PFSK-1 (cell line): Measurements from ENCODE around the gene TOMM70.

Experiments
- FOXP2 ChIP-seq: optimal IDR thresholded peaks from 2 replicates; pipeline ENCODE3; 2011; ENCODE audit warnings: borderline replicate concordance, control low read depth, inconsistent platforms; ENCODE audit not compliant: insufficient read depth; ENCODE audit errors: extremely low read length, extremely low read depth
- POLR2AphosphoS5 ChIP-seq: IDR thresholded peaks from 2 replicates; pipeline ENCODE4 v1.6.1; 2012; ENCODE audit warnings: low read depth, mild to moderate bottlenecking, control low read depth, low read length, moderate library complexity
- SIN3A ChIP-seq: IDR thresholded peaks from 2 replicates; pipeline ENCODE4 v1.6.1; 2012; ENCODE audit warnings: mild to moderate bottlenecking, low read length, moderate library complexity, borderline replicate concordance; ENCODE audit not compliant: insufficient read depth
- TAF1 ChIP-seq: IDR thresholded peaks from 2 replicates; pipeline ENCODE4 v1.6.1; 2012; ENCODE audit warnings: low read length, control low read depth, borderline replicate concordance; ENCODE audit not compliant: insufficient read depth
- TF ChIP-seq, protein P1 (sequence below), 2 experiments: IDR thresholded peaks; 2 replicates each; pipeline versions ENCODE4 v1.6.1 to v1.8.0; 2011 to 2012; ENCODE audit warnings: low read depth in 2 of 2, low read length in 2 of 2, control low read depth in 1 of 2, inconsistent platforms in 1 of 2, mild to moderate bottlenecking in 1 of 2, moderate library complexity in 1 of 2; ENCODE audit not compliant: insufficient read depth in 1 of 2

Gene TOMM70

DNA sequence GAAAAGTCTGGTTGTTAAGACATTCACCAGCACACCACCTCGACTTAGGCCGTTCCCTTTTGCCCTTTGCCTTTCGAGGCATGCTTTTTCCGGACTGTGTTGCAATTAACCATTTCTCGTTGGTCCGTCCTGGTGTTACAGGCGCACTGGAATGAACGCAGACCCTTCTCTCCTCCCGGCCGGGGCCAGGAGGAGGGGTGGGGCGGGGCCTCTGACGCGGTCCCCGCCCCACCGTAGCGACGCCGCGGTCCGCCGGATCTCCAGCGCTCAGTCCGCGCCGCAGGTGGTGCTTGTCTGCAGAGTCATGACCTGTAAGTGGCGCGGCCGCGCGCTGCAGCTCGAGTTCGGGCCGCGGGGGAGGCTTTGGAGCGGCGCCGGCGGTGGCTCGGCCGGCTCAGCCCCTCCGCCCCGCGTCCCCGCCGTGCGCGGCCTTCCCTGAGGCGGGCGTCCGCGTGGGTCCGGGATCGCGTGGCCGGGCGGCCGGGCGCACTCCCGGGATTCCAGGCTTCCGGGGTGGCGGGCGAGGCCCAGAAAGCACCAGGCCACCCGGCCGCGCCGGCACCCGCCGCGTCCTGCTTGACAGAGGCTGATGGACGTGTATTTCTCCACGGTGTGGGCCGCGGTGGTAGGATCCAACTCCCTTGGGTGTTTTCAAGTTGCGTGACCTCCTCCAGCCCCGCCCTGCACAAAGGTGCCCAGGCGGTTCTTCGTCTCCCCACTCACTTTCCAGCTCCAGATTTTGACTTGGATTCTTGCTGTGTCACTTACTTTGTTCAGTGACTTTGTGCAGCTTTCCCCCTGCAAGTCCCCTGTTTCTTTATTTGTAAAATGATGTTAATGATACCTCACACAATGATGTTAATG is 66.2 kb downstream of the TOMM70 start, which contains the start of gene NIT2:
TSS of gene NIT2 (plus strand) at position 270 of the 864 bp plus-strand sequence. CDS start at position 305, 35 bp downstream.
- no peak for TF ChIP-seq SIN3A
- no peak for TF ChIP-seq TAF1
- TF ChIP-seq, protein P1, sequence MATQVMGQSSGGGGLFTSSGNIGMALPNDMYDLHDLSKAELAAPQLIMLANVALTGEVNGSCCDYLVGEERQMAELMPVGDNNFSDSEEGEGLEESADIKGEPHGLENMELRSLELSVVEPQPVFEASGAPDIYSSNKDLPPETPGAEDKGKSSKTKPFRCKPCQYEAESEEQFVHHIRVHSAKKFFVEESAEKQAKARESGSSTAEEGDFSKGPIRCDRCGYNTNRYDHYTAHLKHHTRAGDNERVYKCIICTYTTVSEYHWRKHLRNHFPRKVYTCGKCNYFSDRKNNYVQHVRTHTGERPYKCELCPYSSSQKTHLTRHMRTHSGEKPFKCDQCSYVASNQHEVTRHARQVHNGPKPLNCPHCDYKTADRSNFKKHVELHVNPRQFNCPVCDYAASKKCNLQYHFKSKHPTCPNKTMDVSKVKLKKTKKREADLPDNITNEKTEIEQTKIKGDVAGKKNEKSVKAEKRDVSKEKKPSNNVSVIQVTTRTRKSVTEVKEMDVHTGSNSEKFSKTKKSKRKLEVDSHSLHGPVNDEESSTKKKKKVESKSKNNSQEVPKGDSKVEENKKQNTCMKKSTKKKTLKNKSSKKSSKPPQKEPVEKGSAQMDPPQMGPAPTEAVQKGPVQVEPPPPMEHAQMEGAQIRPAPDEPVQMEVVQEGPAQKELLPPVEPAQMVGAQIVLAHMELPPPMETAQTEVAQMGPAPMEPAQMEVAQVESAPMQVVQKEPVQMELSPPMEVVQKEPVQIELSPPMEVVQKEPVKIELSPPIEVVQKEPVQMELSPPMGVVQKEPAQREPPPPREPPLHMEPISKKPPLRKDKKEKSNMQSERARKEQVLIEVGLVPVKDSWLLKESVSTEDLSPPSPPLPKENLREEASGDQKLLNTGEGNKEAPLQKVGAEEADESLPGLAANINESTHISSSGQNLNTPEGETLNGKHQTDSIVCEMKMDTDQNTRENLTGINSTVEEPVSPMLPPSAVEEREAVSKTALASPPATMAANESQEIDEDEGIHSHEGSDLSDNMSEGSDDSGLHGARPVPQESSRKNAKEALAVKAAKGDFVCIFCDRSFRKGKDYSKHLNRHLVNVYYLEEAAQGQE (IDR thresholded peaks at IDR 0.05; ENCODE audit: insufficient read depth in 1 of 2, low read depth in 2 of 2, low read length in 2 of 2), result 0 out of 4 replicates have a peak, but pooled peaks of 1 of the 2 experiments have one; percentile 12
- TF ChIP-seq POLR2AphosphoS5, result peak; percentile 64; the same call in 1 of the 2 replicates
- TF ChIP-seq FOXP2, result peak; percentile 24

DNA sequence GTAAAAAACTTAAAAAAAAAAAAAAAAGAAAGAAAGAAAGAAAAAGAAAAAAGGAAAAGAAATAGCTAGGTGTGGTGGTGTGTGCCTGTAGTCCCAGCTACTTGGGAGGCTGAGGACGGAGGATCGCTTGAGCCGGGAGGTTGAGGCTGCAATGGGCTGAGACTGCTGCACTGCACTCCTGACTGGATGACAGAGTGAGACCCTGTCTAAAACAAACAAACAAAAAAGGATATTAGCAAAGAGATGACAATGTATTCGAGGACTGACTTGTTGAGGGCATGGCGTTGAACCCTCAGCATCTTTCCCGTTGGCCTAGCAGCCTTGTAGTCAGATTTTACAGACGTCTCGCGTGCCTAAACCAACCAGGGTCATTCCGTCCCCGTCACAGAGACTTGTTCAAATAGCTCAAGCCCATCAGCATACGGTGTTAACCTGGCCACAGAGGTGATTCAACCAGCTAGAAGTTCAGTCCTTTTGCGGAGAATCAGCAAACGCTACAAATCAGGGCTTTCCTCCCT is 66.9 kb downstream of the TOMM70 start:
- TF ChIP-seq FOXP2 (no peak), POLR2AphosphoS5 (no peak), SIN3A (no peak), TAF1 (no peak)
- TF ChIP-seq, protein P1 (IDR thresholded peaks at IDR 0.05; ENCODE audit: insufficient read depth in 1 of 2, low read depth in 2 of 2, low read length in 2 of 2), result no peak

DNA sequence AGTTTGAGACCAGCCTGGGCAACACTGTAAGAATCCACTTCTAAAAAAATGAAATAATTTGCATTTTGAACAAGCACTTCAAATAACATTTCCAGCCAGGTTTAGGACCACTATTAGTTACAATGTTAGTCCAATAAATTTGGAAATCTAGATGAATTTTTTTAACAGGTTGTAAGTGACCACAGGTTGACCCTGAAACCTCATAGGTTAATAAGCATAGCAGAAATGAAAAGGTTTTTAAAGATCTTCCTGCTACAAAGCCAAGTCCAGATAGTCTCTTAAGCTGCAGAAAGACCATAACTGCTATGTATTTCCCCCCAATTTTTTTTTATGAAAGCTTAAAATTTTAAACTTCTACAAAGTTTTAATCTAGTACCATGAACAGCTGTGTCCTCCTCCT is 67.8 kb downstream of the TOMM70 start:
- TF ChIP-seq TAF1, result no peak
- TF ChIP-seq SIN3A, result no peak
- TF ChIP-seq, protein P1 (IDR thresholded peaks at IDR 0.05; ENCODE audit: insufficient read depth in 1 of 2, low read depth in 2 of 2, low read length in 2 of 2), result no peak
- no peak for TF ChIP-seq POLR2AphosphoS5
- TF ChIP-seq FOXP2, result no peak

DNA sequence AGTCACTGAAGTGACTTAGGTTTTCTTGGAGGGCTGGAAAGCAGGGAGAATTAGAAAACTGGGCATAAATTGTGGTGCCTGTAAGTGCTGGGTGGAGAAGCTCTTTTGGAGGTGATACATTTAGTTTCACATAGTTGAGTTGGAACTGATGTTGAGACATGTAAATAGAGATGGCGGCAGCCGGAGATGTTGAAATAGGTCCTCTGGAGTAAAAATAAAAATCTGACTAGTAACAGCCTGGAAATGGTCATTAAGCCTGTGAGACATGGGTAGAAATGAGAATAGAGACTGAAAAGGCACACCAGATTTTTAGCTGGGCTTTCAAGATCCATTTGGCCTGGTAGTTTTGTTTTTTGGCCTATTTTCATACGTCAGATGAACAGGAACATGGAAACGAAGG is 69.2 kb downstream of the TOMM70 start:
- TF ChIP-seq SIN3A (no peak), TAF1 (no peak), FOXP2 (no peak), POLR2AphosphoS5 (no peak)
- TF ChIP-seq, protein P1 (IDR thresholded peaks at IDR 0.05; ENCODE audit: insufficient read depth in 1 of 2, low read depth in 2 of 2, low read length in 2 of 2), result no peak
